GM12874 (cell line): Measurements from ENCODE around the gene PDGFA.

Experiments
- TF ChIP-seq, protein P1 (sequence below): IDR thresholded peaks from 2 replicates; pipeline ENCODE4 v1.5.1; 2011; ENCODE audit warnings: low read depth, mild to moderate bottlenecking, control low read depth, low read length, moderate library complexity; ENCODE audit not compliant: insufficient read depth

The PDGFA gene

DNA sequence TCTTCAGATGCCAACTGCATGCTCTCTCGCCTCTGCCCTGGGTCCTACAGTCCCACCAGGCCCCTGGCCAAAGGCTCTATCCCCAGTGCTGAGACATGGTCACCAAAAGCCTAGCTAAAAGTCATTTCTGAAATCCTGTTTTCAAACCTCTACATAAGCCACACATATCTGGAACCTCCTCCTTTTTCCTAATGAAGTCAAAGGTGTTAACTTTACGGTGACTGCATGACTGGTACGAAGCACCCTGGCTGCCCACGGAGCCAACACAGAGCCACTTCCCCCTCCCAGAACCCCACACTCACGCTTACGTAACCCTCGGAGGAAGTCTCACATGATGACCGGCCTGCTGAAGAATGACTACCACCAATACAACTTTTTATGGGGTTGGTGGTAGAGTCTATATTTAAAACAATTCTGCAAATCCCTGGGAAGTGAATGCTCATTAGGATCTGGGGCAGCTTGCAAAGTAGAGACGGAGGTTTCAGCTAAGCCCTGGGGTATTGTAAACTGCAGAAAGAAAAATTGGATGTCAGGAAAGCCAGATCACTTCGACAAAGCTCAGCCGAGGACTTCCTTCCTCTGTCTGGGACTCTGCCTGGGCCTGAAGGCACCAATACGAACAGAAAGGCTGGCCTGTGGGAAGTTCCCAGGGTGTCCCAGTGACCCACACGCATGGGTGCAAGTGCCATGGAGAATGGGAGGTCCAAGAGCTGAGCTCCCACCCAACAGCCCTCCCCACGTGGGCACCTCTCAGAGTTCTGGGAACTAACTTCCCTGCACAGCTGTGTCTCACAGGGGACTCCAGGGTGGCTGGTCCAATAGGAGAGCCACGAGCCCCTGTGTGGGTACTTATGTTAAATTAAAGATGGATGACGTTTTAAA is 50.7 kb downstream of the PDGFA start:
- TF ChIP-seq, protein P1, sequence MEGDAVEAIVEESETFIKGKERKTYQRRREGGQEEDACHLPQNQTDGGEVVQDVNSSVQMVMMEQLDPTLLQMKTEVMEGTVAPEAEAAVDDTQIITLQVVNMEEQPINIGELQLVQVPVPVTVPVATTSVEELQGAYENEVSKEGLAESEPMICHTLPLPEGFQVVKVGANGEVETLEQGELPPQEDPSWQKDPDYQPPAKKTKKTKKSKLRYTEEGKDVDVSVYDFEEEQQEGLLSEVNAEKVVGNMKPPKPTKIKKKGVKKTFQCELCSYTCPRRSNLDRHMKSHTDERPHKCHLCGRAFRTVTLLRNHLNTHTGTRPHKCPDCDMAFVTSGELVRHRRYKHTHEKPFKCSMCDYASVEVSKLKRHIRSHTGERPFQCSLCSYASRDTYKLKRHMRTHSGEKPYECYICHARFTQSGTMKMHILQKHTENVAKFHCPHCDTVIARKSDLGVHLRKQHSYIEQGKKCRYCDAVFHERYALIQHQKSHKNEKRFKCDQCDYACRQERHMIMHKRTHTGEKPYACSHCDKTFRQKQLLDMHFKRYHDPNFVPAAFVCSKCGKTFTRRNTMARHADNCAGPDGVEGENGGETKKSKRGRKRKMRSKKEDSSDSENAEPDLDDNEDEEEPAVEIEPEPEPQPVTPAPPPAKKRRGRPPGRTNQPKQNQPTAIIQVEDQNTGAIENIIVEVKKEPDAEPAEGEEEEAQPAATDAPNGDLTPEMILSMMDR, result no peak

DNA sequence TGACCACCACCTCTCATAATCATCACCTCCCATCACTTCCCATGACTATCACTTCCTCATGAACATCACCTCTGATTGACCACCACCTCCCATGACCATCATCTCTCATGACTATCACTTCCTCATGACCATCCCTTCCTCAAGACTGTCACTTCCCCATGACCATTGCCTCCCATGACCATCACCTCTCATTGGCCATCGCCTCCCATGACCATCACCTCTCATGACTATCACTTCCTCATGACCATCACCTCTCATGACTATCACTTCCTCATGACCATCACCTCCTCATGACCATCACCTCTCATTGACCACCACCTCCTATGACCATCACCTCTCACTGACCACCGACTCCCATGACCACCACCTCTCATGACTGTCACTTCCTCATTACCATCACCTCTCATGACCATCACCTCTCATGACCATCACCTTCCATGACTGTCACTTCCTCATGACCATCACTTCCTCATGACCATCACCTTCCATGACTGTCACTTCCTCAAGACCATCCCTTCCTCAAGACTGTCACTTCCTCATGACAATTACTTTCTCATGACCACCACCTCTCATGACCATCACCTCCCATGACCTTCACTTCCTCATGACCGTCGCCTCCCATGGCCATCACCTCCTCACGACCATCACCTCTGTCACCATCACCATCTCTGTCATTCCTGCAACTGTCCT is 51.6 kb downstream of the PDGFA start:
- TF ChIP-seq, protein P1, result no peak

DNA sequence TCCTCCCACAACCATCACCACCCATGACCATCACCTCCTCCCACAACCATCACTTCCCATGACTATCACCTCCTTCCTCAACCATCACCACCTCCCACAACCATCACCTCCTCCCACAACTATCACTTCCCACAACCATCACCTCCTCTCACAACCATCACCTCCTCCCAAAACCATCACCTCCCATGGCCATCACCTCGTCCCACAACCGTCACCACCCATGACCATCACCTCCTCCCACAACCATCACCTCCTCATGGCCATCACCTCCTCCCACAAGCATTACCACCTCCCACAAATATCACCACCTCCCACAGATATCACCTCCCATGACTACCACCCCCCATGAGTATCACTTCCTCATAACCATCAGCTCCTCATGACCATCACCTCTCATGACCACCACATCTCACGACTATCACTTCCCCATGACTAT is 52.2 kb downstream of the PDGFA start:
- TF ChIP-seq, protein P1, result no peak

DNA sequence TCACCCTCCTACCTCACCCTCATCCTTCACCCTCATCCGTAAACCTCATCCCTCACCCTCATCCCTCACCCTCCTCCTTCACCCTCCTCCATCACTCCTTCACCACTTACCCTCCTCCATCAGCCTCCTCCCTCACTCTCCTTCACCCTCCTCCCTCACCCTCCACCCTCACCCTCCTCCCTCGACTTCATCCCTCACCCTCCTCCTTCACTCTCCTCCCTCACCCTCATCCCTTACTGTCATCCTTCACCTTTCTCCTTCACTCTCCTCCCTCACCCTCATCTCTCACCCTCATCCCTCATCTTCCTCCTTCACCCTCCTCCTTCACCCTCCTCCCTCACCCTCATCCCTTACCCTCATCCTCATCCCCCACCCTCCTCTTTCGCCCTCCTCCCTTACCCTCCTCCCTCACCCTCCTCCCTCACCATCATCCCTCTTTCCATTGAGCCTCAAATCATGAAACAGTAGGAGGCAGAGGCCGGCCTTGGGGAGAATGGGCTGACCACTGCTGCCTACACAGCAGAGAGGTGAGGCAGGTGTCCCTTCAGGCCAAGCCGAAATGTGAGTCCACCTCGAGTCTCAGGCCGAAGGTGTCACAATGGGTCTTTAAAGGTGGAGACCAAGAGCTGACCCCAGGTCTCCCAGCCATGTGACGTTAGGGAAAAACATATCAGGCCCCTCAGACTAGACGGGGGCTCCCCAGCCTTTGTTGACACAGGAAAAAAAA is 53.0 kb downstream of the PDGFA start:
- TF ChIP-seq, protein P1, result no peak

DNA sequence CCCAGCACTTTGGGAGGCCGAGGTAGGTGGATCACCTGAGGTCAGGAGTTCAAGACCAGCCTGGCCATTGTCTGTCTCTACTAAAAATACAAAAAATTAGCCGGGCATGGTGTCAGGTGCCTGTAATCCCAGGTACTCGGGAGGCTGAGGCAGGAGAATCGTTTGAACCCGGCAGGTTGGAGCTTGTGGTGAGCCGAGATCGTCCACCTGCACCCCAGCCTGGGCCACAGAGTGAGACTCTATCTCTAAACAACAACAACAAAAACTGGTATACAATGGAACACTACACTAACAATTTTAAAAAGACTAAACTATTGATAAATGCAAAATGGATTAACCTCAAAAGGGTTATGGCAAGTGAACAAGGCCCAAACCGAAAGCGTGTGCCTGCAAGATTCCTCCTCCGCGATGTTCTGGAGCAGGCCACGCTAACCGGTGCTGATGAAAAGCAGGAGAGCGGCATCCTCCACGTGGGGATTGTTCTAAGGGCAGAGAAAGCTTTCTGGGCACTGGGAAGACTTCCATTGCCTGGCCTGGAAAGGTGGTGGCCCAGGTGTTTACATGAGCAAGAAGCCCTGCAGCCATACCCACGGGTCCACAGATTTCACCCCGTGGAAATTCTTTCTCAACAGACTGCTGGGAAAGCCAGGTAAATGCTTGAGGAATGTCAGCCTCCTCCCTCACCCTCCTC is 53.8 kb downstream of the PDGFA start:
- TF ChIP-seq, protein P1, result no peak

DNA sequence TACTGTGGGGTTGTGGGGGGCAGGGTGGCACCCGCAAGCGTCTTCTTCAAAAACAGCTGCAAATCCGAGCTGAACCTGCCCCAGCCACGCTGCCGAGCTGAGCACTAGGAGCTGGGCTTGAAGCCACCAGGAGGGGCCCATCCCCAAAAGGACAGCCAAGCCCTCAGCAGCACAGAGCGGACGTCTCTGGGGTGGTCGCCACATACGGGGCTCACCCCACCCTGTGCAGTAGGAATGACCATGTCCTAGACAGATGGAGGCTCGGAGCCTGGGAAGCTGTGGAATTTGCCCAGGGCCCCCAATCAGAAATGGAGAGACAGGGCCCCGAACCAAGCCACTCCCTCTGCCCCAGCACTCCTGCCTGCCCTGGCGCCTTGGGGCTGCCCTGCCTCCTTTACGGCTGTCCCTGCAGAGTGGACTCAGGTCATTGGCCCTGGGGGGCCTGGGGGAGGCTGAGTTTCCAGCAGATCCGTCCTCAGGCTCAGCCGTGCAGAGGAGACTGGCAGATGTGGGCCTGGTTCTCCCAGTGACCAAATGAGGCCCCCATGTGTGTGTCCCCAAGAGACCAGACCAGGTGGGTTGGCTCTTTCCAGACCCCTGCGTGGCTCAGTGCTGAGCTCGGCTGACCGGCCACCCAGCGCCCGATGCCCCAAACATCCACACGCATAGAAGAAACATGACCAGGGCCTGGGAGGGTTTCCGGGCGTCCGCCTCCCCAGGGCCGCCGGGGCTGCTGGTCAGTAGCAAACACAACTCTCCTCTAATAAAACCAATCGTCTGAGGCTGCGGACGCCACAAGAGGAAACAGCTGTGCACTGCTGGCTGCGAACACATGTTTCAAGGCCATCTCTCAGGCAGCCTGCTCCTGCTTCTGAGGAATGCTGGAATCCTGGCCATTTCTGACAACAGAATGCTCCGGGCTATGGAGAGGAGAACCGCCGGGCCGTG is 54.9 kb downstream of the PDGFA start:
- TF ChIP-seq, protein P1, result no peak
